ENCODE results near the gene PTH2.

PTH2 gene

DNA sequence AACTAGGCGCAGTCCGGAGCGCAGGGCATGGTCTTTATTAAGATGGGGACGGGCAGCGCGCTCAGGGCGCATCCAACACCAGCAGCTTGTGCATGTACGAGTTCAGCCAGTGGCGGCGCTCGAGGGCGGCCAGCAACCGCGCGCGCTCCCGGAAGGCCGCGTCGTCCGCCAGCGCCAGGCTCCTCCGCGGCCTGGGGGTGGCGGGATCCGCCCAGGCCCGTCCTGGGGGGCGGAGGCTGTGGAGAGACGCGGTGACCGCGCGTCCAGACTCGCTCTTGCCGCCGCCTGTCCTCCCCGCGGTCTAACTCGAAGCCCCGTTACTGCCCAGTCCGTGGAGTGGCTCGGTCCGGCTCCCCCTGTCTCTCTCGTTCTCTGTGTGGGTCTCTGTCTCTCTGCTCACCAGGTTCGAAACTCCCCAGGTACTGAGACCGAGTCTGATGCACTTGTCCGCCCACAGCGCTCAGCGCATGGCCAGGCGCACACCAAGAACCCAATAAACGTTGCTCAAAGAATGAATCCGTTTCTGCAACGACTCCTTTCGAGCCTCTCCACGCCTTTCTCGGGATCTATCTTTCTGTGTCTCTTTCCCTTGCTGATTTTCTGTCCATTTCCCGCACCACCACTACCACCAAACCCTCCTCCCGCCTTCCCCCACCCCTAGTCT, 702 bp downstream of the PTH2 start:
- peaks cover 30% of the 10 kb centered on the region for H3K4me1 ChIP-seq (ENCODE audit: control insufficient read depth, insufficient read depth, low read length)
- H3K36me3 ChIP-seq (ENCODE audit: control insufficient read depth, insufficient read depth, low read length), result no peaks in the 10 kb centered on the region
- peak overlapping the region; percentile 24 for H3K4me3 ChIP-seq (ENCODE audit: insufficient read depth, low read depth, low read length)
- no peak overlapping the region for H3K27ac ChIP-seq (ENCODE audit: insufficient read depth, low read depth, low read length, poor library complexity, severe bottlenecking)
- no peaks in the 10 kb centered on the region for H3K9me3 ChIP-seq (ENCODE audit: control insufficient read depth, low read length)
- 3% methylated on average over 58 of the region's 58 CpGs for WGBS, 2 experiments
- H3K27me3 ChIP-seq (ENCODE audit: control insufficient read depth, insufficient read depth, low read length, poor library complexity, severe bottlenecking), result peaks cover 77% of the 10 kb centered on the region

DNA sequence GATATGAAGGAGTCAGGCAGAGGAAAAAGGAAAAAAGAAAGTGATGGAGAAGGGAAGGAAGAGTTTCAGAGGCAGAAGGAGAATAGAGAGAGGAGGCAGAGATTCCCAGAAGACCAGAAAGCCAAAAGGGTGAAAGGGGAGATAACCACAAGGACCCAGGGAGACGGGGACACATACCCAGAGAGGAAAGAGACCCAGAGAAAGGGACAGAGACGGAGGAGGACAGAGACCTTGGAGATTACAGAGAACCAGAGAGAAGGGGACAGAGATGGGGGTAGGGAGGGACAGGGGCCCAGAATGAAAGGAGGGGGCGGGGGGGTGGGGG, 1.4 kb downstream of the PTH2 start:
- H3K36me3 ChIP-seq (ENCODE audit: control insufficient read depth, insufficient read depth, low read length), result no peaks in the 10 kb centered on the region
- WGBS, 2 experiments, result 31 to 41% methylated on average over 3 of the region's 3 CpGs

DNA sequence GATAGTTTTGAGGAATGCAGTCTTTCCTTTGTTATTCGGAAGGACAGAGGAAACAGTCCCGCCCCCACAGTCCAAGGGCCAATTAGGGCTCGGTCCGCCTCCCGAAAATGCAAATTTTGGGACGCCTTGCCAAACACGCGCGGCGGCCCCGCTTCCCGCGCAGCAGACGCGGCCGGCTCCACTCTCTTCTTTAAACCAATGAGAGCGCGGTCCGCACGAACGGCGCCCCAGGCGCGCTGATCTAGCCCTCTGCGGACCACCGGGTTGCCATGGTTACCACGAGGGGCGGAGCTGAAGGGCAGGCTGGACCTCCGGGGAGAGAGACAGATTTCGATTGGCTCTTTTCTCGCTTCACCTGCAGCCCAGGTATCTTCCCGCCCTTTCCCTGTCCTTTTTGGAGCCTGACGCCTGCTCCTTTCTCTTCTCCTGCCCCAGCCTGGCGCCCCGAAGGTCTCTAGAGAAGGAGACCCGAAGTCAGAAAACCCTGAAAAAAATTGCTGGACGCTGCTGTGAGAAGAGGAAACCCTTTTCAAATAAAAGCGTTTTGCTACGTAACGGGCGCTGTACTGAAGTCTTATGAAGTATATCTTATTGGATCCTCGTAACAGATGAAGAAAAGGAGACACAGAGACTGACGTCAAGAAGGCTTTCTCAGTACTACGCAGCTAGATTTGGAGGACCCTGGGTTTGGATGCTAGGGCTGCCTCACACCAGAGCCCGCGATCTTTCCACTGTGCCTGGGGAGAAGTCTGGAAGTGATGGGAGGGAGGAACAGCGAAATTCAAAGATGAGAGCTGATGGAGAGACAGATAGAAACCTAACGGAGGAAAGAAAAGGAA, 2.0 kb downstream of the PTH2 start:
- WGBS, 2 experiments, result 14 to 15% methylated on average over 48 of the region's 48 CpGs
- Histone ChIP-seq H3K9me3 (ENCODE audit: control insufficient read depth, low read length) (no peaks in the 10 kb centered on the region), H3K27me3 (ENCODE audit: control insufficient read depth, insufficient read depth, low read length, poor library complexity, severe bottlenecking) (peaks cover 64% of the 10 kb centered on the region), H3K27ac (ENCODE audit: insufficient read depth, low read depth, low read length, poor library complexity, severe bottlenecking) (no peak overlapping the region), H3K36me3 (ENCODE audit: control insufficient read depth, insufficient read depth, low read length) (no peaks in the 10 kb centered on the region), H3K4me1 (ENCODE audit: control insufficient read depth, insufficient read depth, low read length) (peaks cover 29% of the 10 kb centered on the region), H3K4me3 (ENCODE audit: insufficient read depth, low read depth, low read length) (no peak overlapping the region)

More for the DNA sequence above, 1.4 kb downstream of the PTH2 start:
- H3K4me3 ChIP-seq (ENCODE audit: insufficient read depth, low read depth, low read length), result no peak overlapping the region
- peaks cover 33% of the 10 kb centered on the region for H3K4me1 ChIP-seq (ENCODE audit: control insufficient read depth, insufficient read depth, low read length)
- no peak overlapping the region for H3K27ac ChIP-seq (ENCODE audit: insufficient read depth, low read depth, low read length, poor library complexity, severe bottlenecking)
- H3K9me3 ChIP-seq (ENCODE audit: control insufficient read depth, low read length), result no peaks in the 10 kb centered on the region
- H3K27me3 ChIP-seq (ENCODE audit: control insufficient read depth, insufficient read depth, low read length, poor library complexity, severe bottlenecking), result peaks cover 70% of the 10 kb centered on the region

DNA sequence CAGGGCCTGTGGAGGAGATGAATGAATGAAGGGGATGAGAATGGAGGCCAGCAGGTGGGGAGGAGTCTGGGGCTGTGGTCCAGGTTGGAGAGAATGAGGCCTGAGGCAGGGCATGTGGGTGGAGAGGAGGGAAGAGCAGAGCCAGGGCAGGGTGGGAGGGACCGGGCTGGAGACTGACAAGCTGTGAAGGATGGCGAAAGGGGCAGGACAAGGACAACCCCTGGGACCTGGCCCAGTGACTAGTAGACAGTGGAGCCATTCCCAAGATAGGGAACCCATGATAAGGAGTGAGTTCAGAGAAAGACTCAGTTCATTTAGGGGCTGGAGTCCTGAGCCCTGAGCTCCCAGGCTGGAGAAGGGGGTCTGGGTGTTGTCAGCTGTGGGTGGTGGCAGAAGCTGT, 3.0 kb downstream of the PTH2 start:
- 70 to 77% methylated on average over 2 of the region's 2 CpGs for WGBS, 2 experiments
- Histone ChIP-seq H3K27ac (ENCODE audit: insufficient read depth, low read depth, low read length, poor library complexity, severe bottlenecking) (no peak overlapping the region), H3K36me3 (ENCODE audit: control insufficient read depth, insufficient read depth, low read length) (no peaks in the 10 kb centered on the region), H3K4me1 (ENCODE audit: control insufficient read depth, insufficient read depth, low read length) (peaks cover 28% of the 10 kb centered on the region), H3K27me3 (ENCODE audit: control insufficient read depth, insufficient read depth, low read length, poor library complexity, severe bottlenecking) (peaks cover 53% of the 10 kb centered on the region), H3K4me3 (ENCODE audit: insufficient read depth, low read depth, low read length) (no peak overlapping the region), H3K9me3 (ENCODE audit: control insufficient read depth, low read length) (no peaks in the 10 kb centered on the region)

DNA sequence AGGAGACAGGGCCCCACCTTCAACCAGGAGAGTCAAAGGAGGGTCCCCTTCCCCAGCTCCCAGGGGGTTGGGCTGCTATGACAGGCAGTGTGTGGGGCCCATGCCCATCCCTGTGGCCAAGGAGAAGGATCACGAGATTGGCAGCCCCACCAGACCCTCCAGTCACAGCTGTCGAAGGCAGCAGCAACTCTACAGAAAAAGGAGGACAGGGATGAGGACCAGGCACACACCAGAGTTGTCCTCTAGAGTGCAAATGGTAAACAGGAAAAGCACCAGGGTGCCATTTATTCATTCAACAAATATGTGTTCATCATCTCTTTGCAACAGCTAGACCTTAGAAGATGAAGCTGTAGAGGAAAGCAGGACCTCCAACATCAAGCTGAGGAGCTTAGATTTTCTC, 4.1 kb downstream of the PTH2 start:
- 81 to 88% methylated on average over 2 of the region's 2 CpGs for WGBS, 2 experiments
- H3K27me3 ChIP-seq (ENCODE audit: control insufficient read depth, insufficient read depth, low read length, poor library complexity, severe bottlenecking), result peaks cover 43% of the 10 kb centered on the region
- no peak overlapping the region for H3K4me3 ChIP-seq (ENCODE audit: insufficient read depth, low read depth, low read length)
- H3K36me3 ChIP-seq (ENCODE audit: control insufficient read depth, insufficient read depth, low read length), result no peaks in the 10 kb centered on the region
- peaks cover 31% of the 10 kb centered on the region for H3K4me1 ChIP-seq (ENCODE audit: control insufficient read depth, insufficient read depth, low read length)
- no peak overlapping the region for H3K27ac ChIP-seq (ENCODE audit: insufficient read depth, low read depth, low read length, poor library complexity, severe bottlenecking)
- H3K9me3 ChIP-seq (ENCODE audit: control insufficient read depth, low read length), result no peaks in the 10 kb centered on the region

DNA sequence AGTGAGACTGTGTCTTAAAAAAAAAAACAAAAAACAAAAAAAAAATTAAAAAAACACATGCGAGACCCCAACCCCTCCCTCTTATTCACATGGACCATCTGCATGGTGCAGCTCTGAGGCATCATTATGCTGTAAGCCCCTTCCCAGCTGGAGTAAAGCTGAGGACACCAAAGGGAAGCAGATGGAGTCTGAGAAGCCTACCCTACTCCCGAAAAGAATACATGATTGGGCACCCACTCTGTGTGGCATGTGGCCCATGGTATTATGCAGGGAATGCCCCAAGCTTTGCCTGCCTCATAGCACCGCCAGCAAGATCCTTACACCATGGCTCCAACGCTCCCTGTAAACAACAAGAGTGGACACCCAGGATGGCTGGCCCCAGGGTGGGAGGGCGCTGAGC, 4.7 kb downstream of the PTH2 start:
- no peaks in the 10 kb centered on the region for H3K9me3 ChIP-seq (ENCODE audit: control insufficient read depth, low read length)
- 89 to 93% methylated on average over 5 of the region's 5 CpGs for WGBS, 2 experiments
- no peaks in the 10 kb centered on the region for H3K36me3 ChIP-seq (ENCODE audit: control insufficient read depth, insufficient read depth, low read length)
- peaks cover 36% of the 10 kb centered on the region for H3K27me3 ChIP-seq (ENCODE audit: control insufficient read depth, insufficient read depth, low read length, poor library complexity, severe bottlenecking)
- peaks cover 26% of the 10 kb centered on the region for H3K4me1 ChIP-seq (ENCODE audit: control insufficient read depth, insufficient read depth, low read length)
- H3K27ac ChIP-seq (ENCODE audit: insufficient read depth, low read depth, low read length, poor library complexity, severe bottlenecking), result no peak overlapping the region
- no peak overlapping the region for H3K4me3 ChIP-seq (ENCODE audit: insufficient read depth, low read depth, low read length)

DNA sequence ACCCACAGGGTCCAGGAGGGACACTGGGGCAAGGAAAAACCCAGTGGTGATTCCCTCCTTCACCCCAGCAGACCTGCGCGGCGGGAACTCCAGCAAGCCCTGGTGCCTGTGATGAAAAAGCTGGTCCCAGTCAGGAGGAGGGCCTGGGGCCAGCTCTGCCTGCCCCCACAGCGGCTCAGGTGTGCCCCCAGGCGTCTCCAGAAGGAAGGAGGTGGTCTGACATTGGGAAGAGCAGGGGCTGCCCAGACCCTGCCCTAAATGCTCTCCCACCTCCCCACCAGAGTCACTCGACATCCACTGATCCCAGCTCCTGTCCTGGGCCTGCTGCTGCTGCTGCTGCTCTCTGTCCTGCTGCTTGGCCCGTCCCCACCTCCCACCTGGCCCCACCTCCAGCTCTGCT, 6.2 kb downstream of the PTH2 start:
- H3K9me3 ChIP-seq (ENCODE audit: control insufficient read depth, low read length), result no peaks in the 10 kb centered on the region
- 53 to 54% methylated on average over 7 of the region's 7 CpGs for WGBS, 2 experiments
- peaks cover 22% of the 10 kb centered on the region for H3K27me3 ChIP-seq (ENCODE audit: control insufficient read depth, insufficient read depth, low read length, poor library complexity, severe bottlenecking)
- H3K4me1 ChIP-seq (ENCODE audit: control insufficient read depth, insufficient read depth, low read length), result peaks cover 20% of the 10 kb centered on the region
- no peak overlapping the region for H3K27ac ChIP-seq (ENCODE audit: insufficient read depth, low read depth, low read length, poor library complexity, severe bottlenecking)
- H3K36me3 ChIP-seq (ENCODE audit: control insufficient read depth, insufficient read depth, low read length), result no peaks in the 10 kb centered on the region
- no peak overlapping the region for H3K4me3 ChIP-seq (ENCODE audit: insufficient read depth, low read depth, low read length)

DNA sequence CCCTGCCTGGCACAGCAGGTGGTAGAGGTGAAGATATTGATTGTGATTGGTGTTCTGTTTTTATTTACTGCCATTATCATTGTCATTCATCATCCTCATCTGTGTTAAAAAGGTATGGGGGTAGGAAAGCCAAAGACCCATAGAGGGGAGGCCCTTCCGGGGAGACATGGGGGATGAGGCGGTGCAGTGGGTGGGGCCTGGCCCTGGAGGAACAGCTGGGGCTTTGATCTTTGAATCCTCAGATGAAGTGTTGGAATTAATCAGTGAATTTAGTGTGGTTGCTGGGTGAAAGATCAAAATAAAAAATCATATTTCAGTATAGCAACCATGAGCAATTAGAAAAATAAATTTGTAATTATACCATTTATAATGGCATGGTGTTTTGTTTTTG, 7.4 kb downstream of the PTH2 start:
- peaks cover 20% of the 10 kb centered on the region for H3K4me1 ChIP-seq (ENCODE audit: control insufficient read depth, insufficient read depth, low read length)
- H3K36me3 ChIP-seq (ENCODE audit: control insufficient read depth, insufficient read depth, low read length), result no peaks in the 10 kb centered on the region
- no peak overlapping the region for H3K4me3 ChIP-seq (ENCODE audit: insufficient read depth, low read depth, low read length)
- peaks cover 9% of the 10 kb centered on the region for H3K27me3 ChIP-seq (ENCODE audit: control insufficient read depth, insufficient read depth, low read length, poor library complexity, severe bottlenecking)
- no peak overlapping the region for H3K27ac ChIP-seq (ENCODE audit: insufficient read depth, low read depth, low read length, poor library complexity, severe bottlenecking)
- WGBS, 2 experiments, result 88 to 92% methylated on average over 2 of the region's 2 CpGs
- no peaks in the 10 kb centered on the region for H3K9me3 ChIP-seq (ENCODE audit: control insufficient read depth, low read length)

DNA sequence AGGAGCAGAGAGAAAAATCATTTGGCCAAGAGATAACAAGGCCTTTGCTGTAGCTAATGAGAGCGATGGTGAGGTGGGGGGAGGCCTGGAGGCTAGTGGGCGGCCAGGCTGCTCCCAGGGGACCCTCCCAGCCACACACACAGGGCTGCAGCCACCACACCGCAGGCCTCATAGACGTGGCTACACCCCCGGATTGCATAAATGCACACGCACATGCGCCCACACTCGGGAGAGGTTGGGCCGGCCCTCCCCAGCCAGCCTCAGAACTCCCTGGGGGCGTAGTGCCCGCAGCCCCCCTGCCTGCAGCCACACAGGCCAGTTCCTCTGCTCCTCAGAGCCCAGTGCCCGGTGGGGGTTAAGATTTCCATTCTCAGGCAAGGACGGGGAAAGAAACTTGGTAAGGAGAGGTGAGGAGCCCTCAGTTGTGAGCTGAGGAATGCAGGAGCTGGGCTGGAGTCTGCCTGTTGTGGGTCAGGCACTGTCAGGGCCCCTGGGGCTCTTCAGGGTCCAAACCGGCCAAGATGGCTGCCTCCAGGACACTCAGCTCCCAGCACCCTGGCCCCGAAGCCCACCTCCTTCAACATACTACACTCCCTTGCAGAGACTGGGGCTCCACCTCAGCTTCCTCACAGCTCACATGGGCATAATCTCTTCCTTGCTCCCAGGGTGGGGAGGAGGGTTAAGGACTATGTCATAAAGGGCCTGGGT, 8.0 kb downstream of the PTH2 start:
- Histone ChIP-seq H3K27me3 (ENCODE audit: control insufficient read depth, insufficient read depth, low read length, poor library complexity, severe bottlenecking) (peaks cover 4% of the 10 kb centered on the region), H3K4me1 (ENCODE audit: control insufficient read depth, insufficient read depth, low read length) (peaks cover 20% of the 10 kb centered on the region), H3K27ac (ENCODE audit: insufficient read depth, low read depth, low read length, poor library complexity, severe bottlenecking) (no peak overlapping the region), H3K36me3 (ENCODE audit: control insufficient read depth, insufficient read depth, low read length) (no peaks in the 10 kb centered on the region), H3K9me3 (ENCODE audit: control insufficient read depth, low read length) (no peaks in the 10 kb centered on the region), H3K4me3 (ENCODE audit: insufficient read depth, low read depth, low read length) (no peak overlapping the region)
- 75 to 77% methylated on average over 15 of the region's 15 CpGs for WGBS, 2 experiments

DNA sequence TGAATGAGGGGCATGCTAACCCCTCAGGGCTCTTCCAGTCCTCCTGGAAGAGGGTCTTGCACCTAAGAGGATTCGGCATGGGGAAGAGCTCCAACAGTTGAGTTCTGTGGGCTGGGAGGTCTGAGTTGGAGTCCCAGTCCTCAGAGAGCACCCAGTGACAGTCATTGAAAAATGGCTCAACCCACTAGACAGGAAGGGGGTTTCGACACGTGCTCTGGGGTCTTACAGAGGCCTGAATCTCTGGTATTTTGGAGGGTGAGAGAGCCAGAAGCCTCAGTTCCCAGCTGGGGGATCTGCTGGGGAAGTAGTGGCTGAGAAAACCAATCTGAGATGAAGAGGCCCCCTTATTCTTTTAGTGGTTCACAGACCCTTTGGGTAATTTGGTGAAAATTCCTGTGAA, 9.0 kb downstream of the PTH2 start:
- Histone ChIP-seq H3K4me1 (ENCODE audit: control insufficient read depth, insufficient read depth, low read length) (peaks cover 20% of the 10 kb centered on the region), H3K9me3 (ENCODE audit: control insufficient read depth, low read length) (no peaks in the 10 kb centered on the region), H3K36me3 (ENCODE audit: control insufficient read depth, insufficient read depth, low read length) (no peaks in the 10 kb centered on the region), H3K27me3 (ENCODE audit: control insufficient read depth, insufficient read depth, low read length, poor library complexity, severe bottlenecking) (peaks cover 4% of the 10 kb centered on the region), H3K4me3 (ENCODE audit: insufficient read depth, low read depth, low read length) (no peak overlapping the region), H3K27ac (ENCODE audit: insufficient read depth, low read depth, low read length, poor library complexity, severe bottlenecking) (no peak overlapping the region)
- WGBS, 2 experiments, result 89 to 96% methylated on average over 3 of the region's 3 CpGs

Data from ectodermal cell (in vitro differentiated cells).